ENCODE results near the gene KRT82. TPM values are rescaled to one million over a fixed set of nuclear protein-coding genes. Genes with fewer than 3 reads are reported as not detected.

Gene KRT82
- total RNA-seq, 4 donors from 2014 or later, result not detected

DNA sequence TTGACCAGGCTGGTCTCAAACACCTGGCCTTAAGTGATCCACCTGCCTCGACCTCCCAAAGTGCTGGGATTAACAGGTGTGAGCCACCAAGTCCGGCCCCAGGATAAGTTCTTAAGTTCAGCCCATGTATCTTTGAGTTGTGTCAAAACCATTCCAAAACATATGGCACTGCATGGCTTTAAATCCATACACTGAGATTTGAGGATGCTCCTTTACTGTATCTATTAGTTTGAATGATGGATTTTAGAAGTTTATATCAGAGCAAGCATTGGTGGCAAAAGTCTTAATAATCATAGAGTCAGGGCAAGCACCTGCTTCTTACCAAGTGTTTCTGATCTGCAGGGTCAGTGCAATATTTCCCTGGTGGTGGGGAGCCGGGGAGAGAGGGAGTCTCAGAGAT is 39.7 kb upstream of the KRT82 start:
- no peak for ATAC-seq (ENCODE audit: low FRiP score)
- TF ChIP-seq, protein P1, sequence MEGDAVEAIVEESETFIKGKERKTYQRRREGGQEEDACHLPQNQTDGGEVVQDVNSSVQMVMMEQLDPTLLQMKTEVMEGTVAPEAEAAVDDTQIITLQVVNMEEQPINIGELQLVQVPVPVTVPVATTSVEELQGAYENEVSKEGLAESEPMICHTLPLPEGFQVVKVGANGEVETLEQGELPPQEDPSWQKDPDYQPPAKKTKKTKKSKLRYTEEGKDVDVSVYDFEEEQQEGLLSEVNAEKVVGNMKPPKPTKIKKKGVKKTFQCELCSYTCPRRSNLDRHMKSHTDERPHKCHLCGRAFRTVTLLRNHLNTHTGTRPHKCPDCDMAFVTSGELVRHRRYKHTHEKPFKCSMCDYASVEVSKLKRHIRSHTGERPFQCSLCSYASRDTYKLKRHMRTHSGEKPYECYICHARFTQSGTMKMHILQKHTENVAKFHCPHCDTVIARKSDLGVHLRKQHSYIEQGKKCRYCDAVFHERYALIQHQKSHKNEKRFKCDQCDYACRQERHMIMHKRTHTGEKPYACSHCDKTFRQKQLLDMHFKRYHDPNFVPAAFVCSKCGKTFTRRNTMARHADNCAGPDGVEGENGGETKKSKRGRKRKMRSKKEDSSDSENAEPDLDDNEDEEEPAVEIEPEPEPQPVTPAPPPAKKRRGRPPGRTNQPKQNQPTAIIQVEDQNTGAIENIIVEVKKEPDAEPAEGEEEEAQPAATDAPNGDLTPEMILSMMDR (IDR thresholded peaks at IDR 0.05), result no peak
- no peak for DNase-seq (ENCODE audit: low spot score)

DNA sequence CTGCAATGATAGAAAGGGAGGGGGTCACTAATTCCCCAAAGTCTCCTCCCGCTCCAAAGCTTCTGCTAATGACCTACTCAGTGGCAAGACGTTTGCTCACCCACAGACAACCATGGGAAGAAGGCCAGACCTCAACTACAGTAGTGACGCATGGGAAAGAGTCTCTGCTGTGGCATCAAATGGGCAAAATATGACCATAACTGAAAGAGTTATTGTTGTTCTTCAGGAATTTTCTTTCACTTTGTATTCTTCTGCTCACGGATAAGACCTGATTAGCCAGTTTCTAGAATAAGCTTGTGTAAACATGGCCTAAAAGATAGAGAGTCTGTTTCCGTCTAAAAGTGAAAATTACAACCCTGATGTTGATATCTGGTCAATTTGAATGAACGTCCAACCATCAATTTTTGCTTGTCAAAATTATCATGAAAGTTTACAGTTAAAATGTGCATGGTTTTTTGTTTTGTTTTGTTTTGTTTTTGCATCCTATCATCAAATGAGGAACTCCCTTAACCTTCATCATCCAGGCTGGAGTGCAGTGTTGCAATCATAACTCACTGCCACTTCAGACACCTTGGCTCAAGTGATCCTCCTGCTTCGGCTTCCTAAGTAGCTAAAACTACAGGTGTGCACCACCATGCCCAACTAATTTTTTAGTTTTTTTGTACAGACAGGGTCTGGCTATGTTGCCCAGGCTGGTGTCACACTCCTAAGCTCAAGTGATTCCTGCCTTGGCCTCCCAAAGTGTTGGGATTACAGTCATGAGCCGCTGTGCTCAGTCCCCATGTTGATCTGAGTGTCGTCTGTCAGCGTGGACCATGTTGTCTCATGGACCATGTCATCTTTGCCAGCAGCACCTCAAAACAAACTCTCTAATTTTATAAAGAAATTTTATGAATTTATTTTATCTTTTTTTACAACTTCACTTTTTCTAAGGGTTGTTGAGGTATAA is 38.8 kb upstream of the KRT82 start:
- DNase-seq (ENCODE audit: low spot score) (no peak), ATAC-seq (ENCODE audit: low FRiP score) (no peak)
- TF ChIP-seq, protein P1 (IDR thresholded peaks at IDR 0.05), result no peak

DNA sequence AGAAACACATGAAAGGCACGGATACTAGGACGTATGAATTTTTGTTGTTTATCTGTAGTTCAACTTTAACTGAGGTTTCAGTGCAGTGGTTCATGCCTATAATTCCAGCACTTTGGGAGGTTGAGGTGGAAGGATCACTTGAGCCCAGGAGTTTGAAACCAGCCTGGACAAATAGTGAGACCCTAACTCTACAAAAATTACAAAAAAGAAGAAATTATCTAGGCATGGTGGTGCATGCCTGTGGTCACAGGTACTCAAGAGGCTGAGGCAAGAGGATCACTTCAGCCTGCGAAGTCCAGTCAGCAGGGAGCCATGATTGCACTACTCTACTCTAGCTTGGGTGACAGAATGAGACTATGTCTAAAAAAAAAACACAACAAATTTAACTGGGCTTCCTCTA is 37.8 kb upstream of the KRT82 start:
- no peak for DNase-seq (ENCODE audit: low spot score)
- TF ChIP-seq, protein P1 (IDR thresholded peaks at IDR 0.05), result no peak
- no peak for ATAC-seq (ENCODE audit: low FRiP score)

DNA sequence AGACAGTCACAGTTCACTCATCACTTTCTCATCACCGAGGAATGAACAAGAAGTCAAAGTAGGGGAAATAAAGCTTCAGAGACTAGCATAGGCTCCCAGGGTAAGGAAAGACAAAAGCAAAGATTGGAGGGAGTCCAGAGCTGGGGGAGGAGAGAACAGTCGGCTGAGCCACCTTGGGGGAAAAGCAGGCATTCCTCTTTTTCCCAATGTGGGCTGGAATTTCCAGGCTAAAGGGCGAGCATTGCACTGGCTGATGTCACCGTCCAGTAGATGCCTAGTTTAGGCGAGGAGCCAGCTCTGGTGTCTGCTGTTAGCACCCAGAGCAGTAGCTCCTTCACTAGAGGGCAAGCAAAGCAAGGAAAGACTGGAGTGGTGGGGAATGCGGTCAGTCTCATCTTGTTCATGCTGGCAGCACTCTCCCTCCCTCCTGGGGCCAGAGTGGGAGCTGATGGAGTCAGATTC is 36.5 kb upstream of the KRT82 start:
- TF ChIP-seq, protein P1 (IDR thresholded peaks at IDR 0.05), result no peak
- DNase-seq (ENCODE audit: low spot score) (no peak), ATAC-seq (ENCODE audit: low FRiP score) (peak; percentile 55)

DNA sequence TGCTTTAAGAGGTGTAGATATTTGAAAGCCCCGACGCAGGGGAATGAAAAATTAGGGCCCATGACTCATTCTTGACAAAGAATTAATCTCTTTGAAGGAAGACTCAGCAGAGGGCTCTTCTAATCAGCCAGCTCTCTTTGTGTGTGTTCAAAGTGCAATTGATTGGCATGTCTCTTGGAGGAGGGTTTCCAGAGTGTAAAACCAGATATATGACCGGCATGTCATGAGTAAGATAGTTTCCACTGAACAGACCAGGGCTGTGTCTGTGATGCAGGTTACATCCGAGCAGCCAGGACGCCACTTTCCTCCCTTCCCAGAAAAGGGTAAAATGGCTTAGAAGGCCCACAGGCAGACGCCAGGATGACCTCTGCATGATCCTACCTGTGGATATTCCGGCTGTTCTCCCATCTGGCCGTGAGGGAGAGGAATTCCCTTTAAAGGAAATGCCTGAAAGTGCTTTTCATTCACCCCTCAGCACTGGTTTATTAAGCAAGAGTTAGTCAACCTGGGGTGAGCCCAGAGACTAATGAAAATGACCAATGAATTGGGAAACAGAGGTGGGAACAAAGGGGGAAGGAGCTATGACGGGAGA is 35.3 kb upstream of the KRT82 start:
- TF ChIP-seq, protein P1 (IDR thresholded peaks at IDR 0.05), result no peak

DNA sequence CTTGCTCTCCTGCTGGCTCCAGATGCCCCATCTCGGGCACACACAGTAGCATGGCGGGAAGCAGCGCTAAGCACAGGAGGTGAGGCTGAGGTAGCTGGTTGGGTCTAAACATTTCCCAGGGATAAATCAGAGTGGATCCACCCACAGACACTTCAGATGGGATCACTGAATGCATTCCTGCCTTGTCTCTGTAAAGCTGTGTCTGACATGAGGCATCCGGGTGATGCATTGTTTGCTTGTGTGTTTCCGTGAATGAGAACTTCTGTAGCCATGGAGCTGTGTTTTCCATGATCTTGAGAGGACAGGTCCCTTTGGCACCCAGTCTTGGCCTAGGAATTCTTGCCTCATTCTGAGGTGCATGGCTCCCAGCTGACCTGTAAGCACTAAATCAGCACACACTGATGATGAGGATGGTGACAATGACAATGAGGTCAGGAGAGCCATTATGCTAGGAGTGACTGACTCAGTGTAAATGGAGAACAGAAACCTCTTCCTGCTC is 34.7 kb upstream of the KRT82 start:
- DNase-seq (ENCODE audit: low spot score) (no peak), ATAC-seq (ENCODE audit: low FRiP score) (peak; percentile 2)
- TF ChIP-seq, protein P1 (IDR thresholded peaks at IDR 0.05), result no peak

More for the DNA sequence above, 35.3 kb upstream of the KRT82 start:
- ATAC-seq (ENCODE audit: low FRiP score) (peak; percentile 68), DNase-seq (ENCODE audit: low spot score) (no peak)
